ENCODE data around the gene TSEN54.

Gene TSEN54

DNA sequence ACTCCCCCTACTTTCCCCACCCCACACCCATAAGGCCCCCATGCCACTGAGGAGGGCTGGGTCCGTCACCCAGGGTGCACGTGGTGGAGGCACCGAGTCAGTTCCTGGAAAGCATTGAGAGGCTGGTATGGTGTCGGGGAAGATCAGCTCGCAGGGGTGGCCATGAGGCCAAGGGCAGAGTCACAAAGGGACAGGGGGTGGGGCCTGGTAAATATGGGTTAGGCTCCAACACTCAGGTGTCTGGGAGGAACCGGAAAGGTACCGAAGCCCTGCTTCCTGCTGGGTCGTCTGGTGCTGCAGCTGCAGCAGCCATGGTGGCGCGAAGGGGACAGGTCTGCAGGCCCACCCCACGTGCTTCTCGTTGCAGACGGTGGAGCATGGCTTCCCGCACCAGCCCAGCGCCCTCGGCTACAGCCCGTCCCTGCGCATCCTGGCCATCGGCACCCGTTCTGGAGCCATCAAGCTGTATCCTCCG lies 39.4 kb downstream of the TSEN54 start:
- ATAC-seq (ENCODE audit: insufficient read depth, low read depth) (no peak), DNase-seq (no peak)
- Histone ChIP-seq H3K27ac (ENCODE audit: low read length) (no peak overlapping the region), H3K9ac (ENCODE audit: low read depth, low read length) (no peak overlapping the region), H2AFZ (ENCODE audit: low read depth, low read length) (no peak overlapping the region), H3K4me3 (ENCODE audit: low read depth in 1 of 2, low read length in 2 of 2) (no peak overlapping the region), H3K4me2 (ENCODE audit: insufficient read depth, low read length) (no peak overlapping the region), H4K20me1 (ENCODE audit: insufficient read depth, low read length) (no peaks in the 10 kb centered on the region), H3K4me1 (ENCODE audit: insufficient read depth, low read length) (no peaks in the 10 kb centered on the region), H3K36me3 (ENCODE audit: insufficient read depth, low read length) (no peaks in the 10 kb centered on the region), H3K9me3 (ENCODE audit: insufficient read depth, low read length, severe bottlenecking) (no peaks in the 10 kb centered on the region), H3K79me2 (ENCODE audit: insufficient read depth, low read length) (no peaks in the 10 kb centered on the region), H3K27me3 (ENCODE audit: insufficient read depth, low read length, poor library complexity) (no peaks in the 10 kb centered on the region)
- TF ChIP-seq, protein P1, sequence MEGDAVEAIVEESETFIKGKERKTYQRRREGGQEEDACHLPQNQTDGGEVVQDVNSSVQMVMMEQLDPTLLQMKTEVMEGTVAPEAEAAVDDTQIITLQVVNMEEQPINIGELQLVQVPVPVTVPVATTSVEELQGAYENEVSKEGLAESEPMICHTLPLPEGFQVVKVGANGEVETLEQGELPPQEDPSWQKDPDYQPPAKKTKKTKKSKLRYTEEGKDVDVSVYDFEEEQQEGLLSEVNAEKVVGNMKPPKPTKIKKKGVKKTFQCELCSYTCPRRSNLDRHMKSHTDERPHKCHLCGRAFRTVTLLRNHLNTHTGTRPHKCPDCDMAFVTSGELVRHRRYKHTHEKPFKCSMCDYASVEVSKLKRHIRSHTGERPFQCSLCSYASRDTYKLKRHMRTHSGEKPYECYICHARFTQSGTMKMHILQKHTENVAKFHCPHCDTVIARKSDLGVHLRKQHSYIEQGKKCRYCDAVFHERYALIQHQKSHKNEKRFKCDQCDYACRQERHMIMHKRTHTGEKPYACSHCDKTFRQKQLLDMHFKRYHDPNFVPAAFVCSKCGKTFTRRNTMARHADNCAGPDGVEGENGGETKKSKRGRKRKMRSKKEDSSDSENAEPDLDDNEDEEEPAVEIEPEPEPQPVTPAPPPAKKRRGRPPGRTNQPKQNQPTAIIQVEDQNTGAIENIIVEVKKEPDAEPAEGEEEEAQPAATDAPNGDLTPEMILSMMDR (IDR thresholded peaks at IDR 0.05; ENCODE audit: borderline replicate concordance, extremely low read depth, low read length, poor library complexity, severe bottlenecking) = no peak
- no peak for TF ChIP-seq EZH2 (IDR thresholded peaks at IDR 0.05; ENCODE audit: borderline replicate concordance, low read depth, low read length, severe bottlenecking)

DNA sequence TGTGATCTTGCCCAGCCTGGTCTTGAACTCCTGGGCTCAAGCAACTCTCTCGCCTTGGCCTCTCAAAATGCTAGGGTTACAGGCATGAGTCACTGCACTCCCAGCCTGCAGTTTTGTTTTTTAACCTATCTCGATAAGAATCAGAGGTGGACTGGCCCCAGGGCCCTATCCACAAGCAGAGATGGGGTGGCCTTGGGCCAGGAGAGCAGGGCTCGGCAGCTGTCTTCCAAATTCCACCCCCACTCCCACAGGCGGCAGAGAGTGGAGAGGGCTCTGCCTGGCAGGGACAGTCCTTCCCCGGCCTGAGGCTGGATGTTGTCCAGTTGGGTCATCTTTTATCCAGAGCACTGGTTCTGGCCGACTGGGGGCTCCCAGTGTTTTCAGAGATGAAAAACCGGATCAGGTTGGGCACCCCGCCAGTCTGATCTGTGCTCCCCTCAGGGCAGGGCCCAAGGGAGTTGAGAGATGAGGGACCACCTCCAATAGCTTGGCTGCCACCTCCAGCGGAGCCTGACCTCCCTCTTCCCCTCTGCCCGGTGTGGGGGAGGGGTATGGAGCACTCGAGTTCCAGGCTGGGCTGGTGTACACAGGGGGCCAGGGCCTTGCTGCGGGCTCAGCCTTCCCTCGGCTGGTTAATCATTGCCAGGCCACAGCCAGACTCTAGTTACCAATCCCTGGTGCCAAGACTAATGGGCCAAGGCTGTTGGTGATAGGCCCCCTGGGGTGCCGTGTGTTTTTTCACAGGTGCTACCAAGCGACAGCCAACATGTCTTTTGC lies 40.9 kb downstream of the TSEN54 start:
- no peak overlapping the region for H3K4me3 ChIP-seq (ENCODE audit: low read depth in 1 of 2, low read length in 2 of 2)
- no peak overlapping the region for H3K9ac ChIP-seq (ENCODE audit: low read depth, low read length)
- no peak overlapping the region for H3K4me2 ChIP-seq (ENCODE audit: insufficient read depth, low read length)
- TF ChIP-seq EZH2 (IDR thresholded peaks at IDR 0.05; ENCODE audit: borderline replicate concordance, low read depth, low read length, severe bottlenecking) = no peak
- TF ChIP-seq, protein P1 (IDR thresholded peaks at IDR 0.05; ENCODE audit: borderline replicate concordance, extremely low read depth, low read length, poor library complexity, severe bottlenecking) = no peak
- H2AFZ ChIP-seq (ENCODE audit: low read depth, low read length) = no peak overlapping the region
- no peak for DNase-seq
- no peaks in the 10 kb centered on the region for H3K27me3 ChIP-seq (ENCODE audit: insufficient read depth, low read length, poor library complexity)
- ATAC-seq (ENCODE audit: insufficient read depth, low read depth) = no peak
- H3K9me3 ChIP-seq (ENCODE audit: insufficient read depth, low read length, severe bottlenecking) = no peaks in the 10 kb centered on the region
- H3K4me1 ChIP-seq (ENCODE audit: insufficient read depth, low read length) = no peaks in the 10 kb centered on the region
- H3K79me2 ChIP-seq (ENCODE audit: insufficient read depth, low read length) = no peaks in the 10 kb centered on the region
- H3K36me3 ChIP-seq (ENCODE audit: insufficient read depth, low read length) = no peaks in the 10 kb centered on the region
- no peak overlapping the region for H3K27ac ChIP-seq (ENCODE audit: low read length)
- H4K20me1 ChIP-seq (ENCODE audit: insufficient read depth, low read length) = no peaks in the 10 kb centered on the region

DNA sequence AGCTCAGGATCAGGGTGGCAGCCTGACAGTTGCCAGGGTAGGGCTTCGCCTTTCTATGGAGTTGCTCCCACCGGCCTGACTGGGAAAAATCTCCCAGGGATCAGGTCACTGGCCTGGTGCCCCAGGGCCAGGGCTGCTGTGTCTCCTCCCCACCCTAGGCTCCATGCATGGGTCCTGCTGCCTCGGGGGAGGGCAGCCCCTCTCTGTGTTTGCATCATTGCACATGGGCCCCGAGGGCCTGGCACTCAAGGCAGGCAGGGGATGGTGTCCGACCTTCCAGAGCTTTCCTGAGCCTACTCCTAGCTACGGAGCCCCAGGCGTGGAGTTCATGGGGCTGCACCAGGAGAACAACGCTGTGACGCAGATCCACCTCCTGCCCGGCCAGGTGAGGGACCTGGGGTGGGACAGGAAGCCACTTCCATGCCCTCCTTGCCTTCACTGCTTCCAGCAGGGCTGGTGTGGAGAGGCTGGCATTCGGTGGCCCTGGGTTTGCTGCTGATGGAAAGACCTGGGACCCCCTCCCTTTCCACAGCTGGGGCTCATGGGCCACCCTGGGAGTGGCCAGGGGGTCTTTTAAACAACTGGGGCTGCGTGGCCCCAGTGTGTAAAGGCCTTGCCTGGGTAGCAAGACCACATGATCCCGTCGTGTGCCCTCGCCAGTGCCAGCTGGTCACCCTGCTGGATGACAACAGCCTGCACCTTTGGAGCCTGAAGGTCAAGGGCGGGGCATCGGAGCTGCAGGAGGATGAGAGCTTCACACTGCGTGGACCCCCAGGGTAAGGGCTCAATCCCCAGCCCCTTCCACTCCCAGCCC lies 41.7 kb downstream of the TSEN54 start:
- Histone ChIP-seq H3K4me2 (ENCODE audit: insufficient read depth, low read length) (no peak overlapping the region), H3K4me3 (ENCODE audit: low read depth in 1 of 2, low read length in 2 of 2) (no peak overlapping the region), H2AFZ (ENCODE audit: low read depth, low read length) (no peak overlapping the region), H4K20me1 (ENCODE audit: insufficient read depth, low read length) (no peaks in the 10 kb centered on the region), H3K27ac (ENCODE audit: low read length) (no peak overlapping the region), H3K27me3 (ENCODE audit: insufficient read depth, low read length, poor library complexity) (no peaks in the 10 kb centered on the region), H3K79me2 (ENCODE audit: insufficient read depth, low read length) (no peaks in the 10 kb centered on the region), H3K9me3 (ENCODE audit: insufficient read depth, low read length, severe bottlenecking) (no peaks in the 10 kb centered on the region), H3K4me1 (ENCODE audit: insufficient read depth, low read length) (no peaks in the 10 kb centered on the region), H3K36me3 (ENCODE audit: insufficient read depth, low read length) (no peaks in the 10 kb centered on the region), H3K9ac (ENCODE audit: low read depth, low read length) (no peak overlapping the region)
- no peak for ATAC-seq (ENCODE audit: insufficient read depth, low read depth)
- DNase-seq = no peak
- TF ChIP-seq, protein P1 (IDR thresholded peaks at IDR 0.05; ENCODE audit: borderline replicate concordance, extremely low read depth, low read length, poor library complexity, severe bottlenecking) = no peak
- no peak for TF ChIP-seq EZH2 (IDR thresholded peaks at IDR 0.05; ENCODE audit: borderline replicate concordance, low read depth, low read length, severe bottlenecking)
